ENCODE measurements around the gene CHST13. TPM values are rescaled to one million over a fixed set of nuclear protein-coding genes. Genes with fewer than 3 reads are reported as not detected.
A peak's percentile ranks its signal among the peaks of the same experiment; 100 is the strongest.

CHST13 gene
- total and polyA plus RNA-seq, 12 donors, result 0.22 to 3.0 (median 0.67) TPM; not detected in 1

GRCh38 chr3:126538316-126538715, 14.4 kb downstream of the CHST13 start:
- Histone ChIP-seq H3K4me1 (replicated peaks in 1 of 2) (no peaks in the 10 kb centered on the region), H3K4me3 (no peak overlapping the region), H3K9me3 (replicated peaks in 1 of 3) (no peaks in the 10 kb centered on the region), H3K36me3 (replicated peaks in 1 of 2) (no peaks in the 10 kb centered on the region), H3K27ac (no peak overlapping the region), H3K27me3 (peaks cover 22% of the 10 kb centered on the region)
- 69 to 100% (median 87%) methylated on average over 1 to 9 of the region's 9 CpGs for WGBS, 4 donors
- peak in 2 of 7 donors; percentile 3 to 11 for DNase-seq
- intact Hi-C loops (cut with DNase I), result no loop called here
- no peak for TF ChIP-seq POLR2A (IDR thresholded peaks at IDR 0.05)
- TF ChIP-seq CTCF (IDR thresholded peaks at IDR 0.05), result no peak

- H3K4me1 ChIP-seq (replicated peaks in 1 of 2), result no peaks in the 10 kb centered on the region
- H3K27me3 ChIP-seq, result peaks cover 22% of the 10 kb centered on the region
- DNase-seq, result no peak
- intact Hi-C loops (cut with DNase I), result no loop called here
- H3K4me3 ChIP-seq, result no peak overlapping the region
- WGBS, 4 donors, result 43 to 56% (median 47%) methylated on average over 5 of the region's 5 CpGs
- TF ChIP-seq CTCF (IDR thresholded peaks at IDR 0.05) (no peak), POLR2A (IDR thresholded peaks at IDR 0.05) (no peak)
- H3K9me3 ChIP-seq (replicated peaks in 1 of 3), result no peaks in the 10 kb centered on the region
- no peaks in the 10 kb centered on the region for H3K36me3 ChIP-seq (replicated peaks in 1 of 2)
- H3K27ac ChIP-seq, result no peak overlapping the region
These were observed 15.0 kb downstream of the CHST13 start for GRCh38 chr3:126538966-126539365.

- whole genome bisulfite sequencing, 4 donors, result 86 to 100% (median 93%) methylated on average over 9 to 10 of the region's 10 CpGs
- H3K4me3 ChIP-seq, result no peak overlapping the region
- TF ChIP-seq POLR2A (IDR thresholded peaks at IDR 0.05) (no peak), CTCF (IDR thresholded peaks at IDR 0.05) (no peak)
- H3K9me3 ChIP-seq (replicated peaks in 1 of 3), result no peaks in the 10 kb centered on the region
- peaks cover 22% of the 10 kb centered on the region for H3K27me3 ChIP-seq
- intact Hi-C loops (cut with DNase I), result no loop called here
- no peaks in the 10 kb centered on the region for H3K4me1 ChIP-seq (replicated peaks in 1 of 2)
- H3K36me3 ChIP-seq (replicated peaks in 1 of 2), result no peaks in the 10 kb centered on the region
- DNase-seq, result peak in 5 of 7 donors; percentile 3 to 46 (median 12)
- no peak overlapping the region for H3K27ac ChIP-seq
These were observed 15.7 kb downstream of the CHST13 start for GRCh38 chr3:126539558-126540250.

- WGBS, 4 donors, result 20 to 32% (median 24%) methylated on average over 9 of the region's 9 CpGs
- DNase-seq, result peak; percentile 57 to 91 (median 79)
- Histone ChIP-seq H3K27me3 (peaks cover 22% of the 10 kb centered on the region), H3K9me3 (replicated peaks in 1 of 3) (no peaks in the 10 kb centered on the region), H3K27ac (no peak overlapping the region), H3K36me3 (replicated peaks in 1 of 2) (no peaks in the 10 kb centered on the region), H3K4me1 (replicated peaks in 1 of 2) (no peaks in the 10 kb centered on the region), H3K4me3 (no peak overlapping the region)
- no peak for TF ChIP-seq CTCF (IDR thresholded peaks at IDR 0.05)
- TF ChIP-seq POLR2A (IDR thresholded peaks at IDR 0.05), result no peak
- intact Hi-C loops (cut with DNase I), result no loop called here
These were observed 16.4 kb downstream of the CHST13 start for GRCh38 chr3:126540342-126540849.

Data from adrenal gland (tissue), 12 donors.